Posterior cingulate gyrus (tissue), 11 donors: ENCODE data around the gene MEF2D.

ENCODE experiments used
- DNase-seq, 10 donors: peaks; one replicate each; pipeline versions ENCODE4 v3.0.0 to v3.0.0-alpha.2; 2020 to 2021; ENCODE audit warnings: mixed read lengths in 3 of 10
- intact Hi-C: fragments of 100-400 bp; cut with DNase I; formaldehyde crosslinking; loops from one replicate; pipeline ENCODE4 v1.15.1; 2023

Gene MEF2D

DNA sequence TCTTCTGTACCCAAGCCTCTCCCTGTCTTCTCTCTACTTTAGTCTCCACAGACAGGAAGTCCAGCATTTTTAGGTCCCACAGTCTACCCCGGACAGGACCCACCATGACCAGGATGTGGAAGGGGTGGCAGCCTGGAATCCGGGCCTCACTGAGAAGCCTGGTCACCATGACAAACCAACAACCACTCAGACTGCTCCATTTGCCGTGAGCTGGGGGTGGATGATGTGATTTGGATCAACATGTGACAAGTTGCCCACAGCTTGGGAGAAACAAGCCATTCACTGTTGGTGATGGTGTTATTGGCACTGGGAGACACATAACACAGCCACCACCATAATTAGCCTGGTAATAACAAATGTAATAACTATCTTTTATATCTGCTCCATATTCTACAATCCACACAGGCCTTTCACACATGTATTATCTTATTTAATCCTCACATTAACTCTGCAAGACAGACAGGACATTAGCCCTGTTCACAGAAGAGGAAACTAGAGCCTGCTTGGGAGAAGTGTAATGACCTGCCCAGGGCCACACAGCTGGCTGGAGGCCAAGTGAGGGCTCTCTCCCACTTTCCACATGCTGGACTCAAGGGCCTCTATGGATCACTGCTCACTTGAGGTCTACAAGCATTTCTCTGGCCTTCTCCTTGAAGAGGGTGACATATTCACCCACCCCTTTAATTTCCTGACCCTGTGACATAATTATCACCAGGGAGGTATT lies 22.9 kb downstream of the MEF2D start:
- peak in 3 of 10 donors; percentile 76 to 91 (median 78) for DNase-seq
- intact Hi-C loops: no loop called here

DNA sequence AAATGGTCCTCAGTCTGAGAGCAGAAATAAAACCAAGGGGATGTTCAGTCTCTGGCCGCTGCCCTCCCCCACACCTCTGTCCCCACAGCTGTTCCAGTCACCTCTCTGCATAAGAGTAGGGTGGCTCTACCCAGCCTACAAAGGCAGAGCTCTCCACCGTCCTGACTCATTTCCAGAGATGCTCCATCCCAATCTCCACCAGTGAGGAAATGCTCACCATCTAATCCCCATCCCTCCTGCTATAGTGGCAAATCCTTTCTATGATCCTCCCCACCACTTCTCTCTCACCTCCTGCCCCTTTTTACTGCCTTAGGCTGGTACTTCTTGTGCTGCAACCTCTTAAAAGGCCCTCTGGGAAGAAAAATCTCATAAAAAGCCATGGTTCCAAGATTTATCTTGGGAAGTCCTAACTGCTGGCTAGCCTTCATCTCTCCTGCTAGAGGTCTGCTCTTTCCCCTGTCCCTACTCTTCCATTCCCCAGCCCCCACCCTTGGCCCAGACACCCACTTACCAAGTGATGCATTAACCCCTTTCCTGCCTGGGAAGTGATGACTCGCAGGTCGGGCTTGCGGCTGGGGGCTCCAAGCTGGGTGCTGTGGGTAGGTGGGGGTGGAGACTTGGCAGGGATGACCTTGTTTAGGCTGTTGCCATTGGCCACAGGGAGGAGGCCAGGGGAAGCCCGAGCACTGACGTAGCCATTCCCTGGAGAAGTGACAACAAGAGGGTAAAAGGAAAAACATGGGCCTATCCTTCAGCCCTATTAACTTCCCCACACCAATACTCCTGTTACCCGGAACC lies 23.9 kb downstream of the MEF2D start:
- peak in 2 of 10 donors; percentile 31 to 63 for DNase-seq
- intact Hi-C loops: no loop called here

DNA sequence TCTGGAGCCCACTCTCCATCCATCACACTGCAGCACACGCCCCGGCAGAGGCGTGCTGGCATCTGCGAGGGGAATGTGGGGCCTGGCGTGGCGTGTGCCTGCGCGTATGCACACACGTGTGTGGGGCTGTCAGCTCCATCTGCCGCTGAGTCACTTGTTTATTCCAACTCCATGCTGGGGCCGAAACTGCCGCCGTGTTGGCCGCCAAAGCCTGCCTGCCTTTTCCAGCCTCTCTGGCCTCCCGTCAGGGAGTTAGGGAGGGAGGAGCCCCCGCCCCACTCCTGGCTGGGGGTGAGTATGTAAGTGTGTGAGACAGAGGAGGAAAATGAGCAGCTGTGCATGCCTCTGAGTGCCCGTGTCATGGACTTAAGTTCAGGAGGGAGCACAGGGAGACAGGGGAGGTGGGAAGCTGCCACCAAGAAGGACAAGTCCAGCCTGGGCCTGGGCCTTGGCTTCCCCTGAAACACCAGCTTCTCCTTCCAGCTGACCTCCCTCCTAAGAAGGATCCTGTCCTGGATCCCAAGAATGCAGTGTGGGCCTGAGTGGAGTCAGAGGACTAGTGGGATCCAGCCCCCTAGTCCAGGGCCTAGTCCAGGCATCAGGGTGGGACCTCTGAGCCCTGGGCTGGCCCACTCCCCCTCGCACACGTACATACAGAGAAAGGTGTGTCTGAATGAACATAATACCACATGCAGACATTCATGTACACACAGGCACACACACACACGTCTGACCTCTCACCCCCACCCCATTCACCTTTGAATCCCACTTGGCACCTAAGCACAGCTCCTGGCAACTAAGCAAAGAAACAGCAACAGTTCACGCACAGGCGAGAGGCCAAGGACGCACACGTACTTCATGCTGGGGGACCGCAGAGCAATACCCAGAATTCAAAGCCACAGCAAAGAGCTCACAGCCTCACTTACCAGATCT lies 24.7 kb downstream of the MEF2D start:
- intact Hi-C loops: no loop called here
- peak; percentile 77 to 98 (median 86) for DNase-seq

GRCh38 chr1:156474966-156475365 lies 25.6 kb downstream of the MEF2D start:
- DNase-seq: peak in 3 of 10 donors; percentile 47 to 68 (median 66)
- intact Hi-C loops: no loop called here

DNA sequence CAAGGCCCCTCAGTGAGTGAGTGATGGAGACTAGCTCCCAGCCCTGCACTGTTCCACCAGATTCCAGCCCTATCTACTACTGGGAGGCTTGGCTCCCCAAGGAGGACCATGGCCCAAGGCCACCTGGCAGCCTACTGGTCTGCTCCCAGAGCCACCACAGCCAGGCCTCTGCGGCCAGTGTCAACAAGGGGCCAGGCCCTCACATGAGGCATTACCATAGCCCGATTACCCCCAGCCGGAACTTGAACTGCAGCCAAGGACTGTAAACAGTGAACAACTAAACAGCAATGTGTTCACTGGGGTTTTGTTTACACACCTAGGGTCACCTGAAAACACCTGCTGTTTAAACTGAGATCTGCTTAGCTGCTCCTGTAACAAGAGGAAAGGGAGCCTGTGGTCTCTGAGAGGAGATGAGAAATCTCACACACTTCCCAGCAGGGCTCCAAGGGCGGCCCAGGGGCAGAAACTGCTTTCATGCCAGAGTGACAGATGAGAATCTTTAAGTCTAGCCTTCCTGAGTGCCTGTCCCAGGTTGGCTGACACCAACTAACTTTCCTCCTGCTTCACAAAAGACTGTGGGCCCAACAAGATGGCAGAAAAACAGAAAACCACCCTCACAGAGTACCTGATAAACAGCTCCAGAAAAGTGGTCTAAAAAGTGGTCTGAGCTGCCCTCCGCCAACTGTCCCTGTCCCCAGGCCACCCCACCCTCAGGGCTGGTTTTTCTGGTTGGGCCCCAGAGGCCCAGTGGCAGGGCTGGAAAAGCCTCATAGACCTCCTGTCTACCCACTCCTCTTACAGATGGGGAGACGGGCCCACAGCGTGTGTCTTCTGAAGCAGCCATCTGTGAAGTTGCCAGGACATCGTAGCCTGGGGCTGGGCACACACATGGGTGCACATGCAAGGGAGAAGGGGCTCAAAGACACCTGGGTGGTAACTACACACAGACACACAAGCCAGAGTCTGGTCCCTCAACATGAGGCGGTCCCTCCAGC lies 28.8 kb downstream of the MEF2D start:
- DNase-seq: peak in 2 of 10 donors; percentile 43 to 55
- intact Hi-C loops: no loop called here

DNA sequence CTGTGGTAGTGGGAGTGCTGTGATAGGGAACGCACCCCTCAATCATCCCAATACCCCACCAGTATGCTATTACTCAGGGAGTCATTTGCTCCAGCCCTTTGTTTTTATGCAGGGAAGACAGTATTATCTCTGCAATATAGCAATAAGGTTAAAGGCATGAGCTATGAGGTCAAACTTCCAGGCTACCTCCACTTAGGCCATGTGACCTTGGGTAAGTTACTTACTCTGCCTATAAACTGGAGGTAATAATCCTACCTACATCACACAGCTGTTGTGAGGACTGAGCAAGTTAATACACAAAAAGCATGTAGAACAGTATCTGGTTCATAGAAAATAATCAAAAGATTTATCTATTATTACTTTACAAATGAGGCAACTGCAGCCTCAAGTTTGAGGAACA lies 30.1 kb downstream of the MEF2D start:
- DNase-seq: no peak
- intact Hi-C loops: no loop called here

GRCh38 chr1:156468693-156469345 lies 31.8 kb downstream of the MEF2D start:
- intact Hi-C loops: no loop called here
- DNase-seq: peak in 2 of 10 donors; percentile 32 to 33

DNA sequence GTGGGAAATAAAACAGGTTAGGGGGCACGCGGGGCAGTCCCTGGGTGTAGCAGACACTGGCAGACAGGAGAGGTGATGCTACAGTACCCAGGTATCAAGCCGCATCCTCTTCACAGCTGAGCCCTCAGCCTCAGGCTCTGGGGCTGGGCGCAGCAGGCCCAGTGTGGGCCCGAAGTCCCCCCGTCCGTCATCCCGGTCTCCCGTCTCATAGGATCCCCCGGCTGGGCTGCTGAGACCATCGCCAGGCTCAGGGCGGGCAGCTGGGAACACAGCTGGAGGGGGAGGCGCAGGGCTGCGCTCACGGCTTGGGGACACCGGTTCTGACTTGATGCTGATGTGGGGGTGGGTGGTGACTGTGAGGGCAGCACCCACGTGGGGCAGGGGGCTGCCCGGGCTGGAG lies 32.7 kb downstream of the MEF2D start:
- DNase-seq: peak in 2 of 10 donors; percentile 62 to 63
- intact Hi-C loops: no loop called here

GRCh38 chr1:156467385-156467784 lies 33.2 kb downstream of the MEF2D start:
- peak in 2 of 10 donors; percentile 64 to 66 for DNase-seq
- intact Hi-C loops: no loop called here

GRCh38 chr1:156465747-156466365 lies 34.7 kb downstream of the MEF2D start:
- DNase-seq: peak in 1 of 10 donors; percentile 27
- intact Hi-C loops: no loop called here

GRCh38 chr1:156464825-156465452 lies 35.6 kb downstream of the MEF2D start:
- peak in 1 of 10 donors; percentile 22 for DNase-seq
- intact Hi-C loops: no loop called here

- intact Hi-C loops: no loop called here
- DNase-seq: peak in 1 of 10 donors; percentile 17
Observed at GRCh38 chr1:156464335-156464734, 36.2 kb downstream of the MEF2D start.

- intact Hi-C loops: no loop called here
- peak in 1 of 10 donors; percentile 10 for DNase-seq
Observed at GRCh38 chr1:156463874-156464273, 36.7 kb downstream of the MEF2D start.

- intact Hi-C loops: no loop called here
- peak in 1 of 10 donors; percentile 60 for DNase-seq
Observed at GRCh38 chr1:156462954-156463795, 37.4 kb downstream of the MEF2D start.

DNA sequence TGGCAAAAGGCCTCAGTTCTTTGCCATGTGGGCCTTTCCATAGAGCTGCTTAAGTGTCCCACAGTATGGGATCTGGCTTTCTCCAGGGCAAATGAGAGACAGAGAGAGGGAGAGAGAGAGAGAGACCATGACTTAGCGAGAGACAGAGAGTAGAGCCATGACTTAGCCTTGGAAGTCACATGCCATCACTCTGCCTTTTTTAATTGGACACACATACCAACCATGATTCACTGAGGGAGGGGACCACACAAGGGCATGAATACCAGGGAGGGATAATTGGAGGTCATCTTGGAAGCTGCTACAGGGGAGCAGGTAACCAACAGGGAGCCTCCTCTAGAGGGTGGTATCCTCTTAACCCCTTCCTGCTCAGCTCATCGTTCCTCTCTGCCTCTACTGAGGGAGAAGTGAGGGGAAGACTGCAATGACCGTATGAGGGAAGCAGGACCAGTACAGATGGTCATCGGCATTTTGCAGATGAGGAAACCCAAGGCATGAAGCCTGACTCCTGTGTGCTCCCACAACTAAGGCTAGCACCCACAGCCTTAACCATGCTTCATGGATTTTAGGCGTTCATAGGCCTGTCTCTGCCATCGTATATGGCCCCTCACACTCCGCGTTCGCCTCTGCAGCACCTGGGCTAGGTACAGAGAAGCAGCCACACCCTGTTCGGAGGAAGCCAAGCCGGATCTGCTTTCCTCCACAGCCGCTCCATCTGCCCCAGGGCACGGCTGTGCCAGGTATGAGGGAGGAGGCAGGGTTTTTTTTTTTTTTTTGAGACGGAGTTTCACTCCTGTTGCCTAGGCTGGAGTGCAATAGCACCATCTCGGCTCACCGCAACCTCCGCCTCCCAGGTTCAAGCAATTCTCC lies 38.6 kb downstream of the MEF2D start:
- intact Hi-C loops: no loop called here
- DNase-seq: no peak

DNA sequence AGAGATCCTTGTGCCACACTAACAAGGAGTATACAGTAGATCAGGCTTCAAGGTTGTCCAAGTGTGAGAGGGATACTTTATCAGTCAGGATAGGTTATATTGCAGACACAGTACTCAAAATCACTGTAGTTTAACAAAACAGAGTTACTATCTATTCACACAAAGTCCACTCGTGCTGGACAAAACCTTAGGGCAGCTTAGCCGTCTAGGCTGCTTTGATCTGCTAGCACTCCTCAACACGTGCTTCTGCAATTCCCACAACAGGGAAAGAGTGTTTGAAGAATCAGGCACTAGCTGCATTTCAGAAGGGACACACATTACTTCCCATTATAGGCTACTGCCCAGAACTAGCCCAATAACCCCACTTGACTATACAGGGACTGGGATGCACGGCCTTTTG lies 39.5 kb downstream of the MEF2D start:
- no peak for DNase-seq
- intact Hi-C loops: no loop called here
